K562 (cell line): ENCODE data around the gene MEI4. TPM values are rescaled to one million over a fixed set of nuclear protein-coding genes. Genes with fewer than 3 reads are reported as not detected.

ENCODE experiments used
- ATAC-seq: fragments of 200-7000 bp; cut with Tn5 transposase; 3 replicates; pipeline ENCODE4 v1.9.1; 2020; ENCODE audit warnings: moderate library complexity
- BruUV-seq: library from RNA; stranded (reverse); fragments of 400-500 nt; replicated peaks from 2 replicates; lab custom pipeline; 2021; lab: Mats Ljungman, UMichigan
- CTCF ChIA-PET: fragments of 300-600 bp; formaldehyde crosslinking; extraction: SDS; loops from one replicate; lab custom pipeline; 2021; ENCODE audit warnings: low intra/inter-chr PET ratio; lab: Yijun Ruan, JAX
- POLR2A ChIA-PET: fragments of 300-600, 350-650 bp; sonication (Branson Sonifier 250); formaldehyde crosslinking; extraction: SDS; loops from one replicate; lab custom pipeline; 2021; ENCODE audit warnings: antibody characterized with exemption, inconsistent platforms; lab: Yijun Ruan, JAX
- DNase-seq, 4 experiments: peaks; one replicate each; pipeline versions ENCODE4 v3.0.0 to v3.0.0-alpha.2; 2011 to 2018; ENCODE audit warnings: low spot score in 3 of 4, mixed read lengths in 3 of 4; ENCODE audit errors: extremely low read depth in 1 of 4
- FAIRE-seq: peaks from 2 replicates; lab custom pipeline; 2011; peaks lifted over from hg19 to GRCh38; lab: Jason Lieb, UNC
- H2AFZ ChIP-seq: 2 replicates; pipeline ENCODE4 v1.6.0; 2011; ENCODE audit warnings: low read depth, low read length, control low read depth, inconsistent platforms
- H3K27ac ChIP-seq: fragments of 200-600 bp; 3 replicates; pipeline ENCODE4 v1.8.0; 2011; ENCODE audit warnings: low read depth, mild to moderate bottlenecking, control low read depth, inconsistent platforms, low read length, moderate library complexity, mixed read lengths; ENCODE audit errors: extremely low read depth
- H3K27me3 ChIP-seq, 2 experiments: fragments of 300-600 bp in 1 of 2; 2 replicates in 1 of 2; 3 replicates in 1 of 2; pipeline versions ENCODE4 v1.6.0 to v1.8.0; 2011; ENCODE audit warnings: inconsistent platforms in 2 of 2, low read length in 2 of 2, mild to moderate bottlenecking in 1 of 2, mixed read lengths in 1 of 2, moderate library complexity in 1 of 2; ENCODE audit not compliant: control insufficient read depth in 2 of 2, insufficient read depth in 2 of 2
- H3K36me3 ChIP-seq: fragments of 300-600 bp; 3 replicates; pipeline ENCODE4 v1.8.0; 2011; ENCODE audit warnings: mild to moderate bottlenecking, low read length, inconsistent platforms; ENCODE audit not compliant: control insufficient read depth, insufficient read depth
- H3K4me1 ChIP-seq, 2 experiments: fragments of 200-600 bp in 1 of 2; replicated peaks in 1 of 2; 2 replicates in 1 of 2; 3 replicates in 1 of 2; pipeline versions ENCODE4 v1.5.1 to v1.8.0; 2011; ENCODE audit warnings: inconsistent platforms in 2 of 2, low read length in 2 of 2, mild to moderate bottlenecking in 1 of 2, mixed read lengths in 1 of 2, moderate library complexity in 1 of 2; ENCODE audit not compliant: control insufficient read depth in 2 of 2, insufficient read depth in 2 of 2
- H3K4me2 ChIP-seq: 2 replicates; pipeline ENCODE4 v1.6.1; 2011; ENCODE audit warnings: low read length, control low read depth, inconsistent platforms, mixed read lengths; ENCODE audit not compliant: insufficient read depth
- H3K4me3 ChIP-seq: fragments of 200-600 bp; sonication (generic), shearing (Covaris generic); 2 replicates; pipeline ENCODE4 v1.5.1; 2016; ENCODE audit warnings: control low read depth, inconsistent platforms
- H3K79me2 ChIP-seq: fragments of 200-600 bp; 3 replicates; pipeline ENCODE4 v1.8.0; 2011; ENCODE audit warnings: low read length, inconsistent platforms; ENCODE audit not compliant: control insufficient read depth, insufficient read depth
- H3K9ac ChIP-seq, 2 experiments: 2 replicates each; pipeline versions ENCODE4 v1.6.0 to v1.6.1; 2011; ENCODE audit warnings: low read depth in 2 of 2, low read length in 2 of 2, control low read depth in 1 of 2, inconsistent platforms in 1 of 2, mild to moderate bottlenecking in 1 of 2, mixed read lengths in 1 of 2; ENCODE audit not compliant: insufficient read depth in 1 of 2
- H3K9me1 ChIP-seq: one replicate; pipeline ENCODE4 v1.6.0; 2011; ENCODE audit warnings: inconsistent platforms, mild to moderate bottlenecking, low read length, moderate library complexity; ENCODE audit not compliant: control insufficient read depth, insufficient read depth
- H3K9me3 ChIP-seq: replicated peaks from 2 replicates; pipeline ENCODE4 v1.5.1; 2011; ENCODE audit warnings: low read depth, low read length, inconsistent platforms; ENCODE audit not compliant: control insufficient read depth, insufficient read depth
- H4K20me1 ChIP-seq: replicated peaks from 2 replicates; pipeline ENCODE4 v1.6.1; 2011; ENCODE audit warnings: low read length, inconsistent platforms, mixed read lengths; ENCODE audit not compliant: control insufficient read depth, insufficient read depth
- ETS2 ChIP-seq: IDR thresholded peaks from 2 replicates; pipeline ENCODE4 v1.6.1; 2016; ENCODE audit warnings: borderline replicate concordance, missing genetic modification characterization, mild to moderate bottlenecking, moderate library complexity, missing compliant biosample characterization; ENCODE audit not compliant: poor library complexity, severe bottlenecking
- JUNB ChIP-seq: fragments of 450-650 bp; formaldehyde crosslinking; conservative IDR thresholded peaks from 2 replicates; pipeline ENCODE4 v1.4.0; 2020; ENCODE audit warnings: mild to moderate bottlenecking
- NEUROD1 ChIP-seq: fragments of 150-350 bp; IDR thresholded peaks from 2 replicates; pipeline ENCODE4 v1.6.1; 2014; ENCODE audit warnings: borderline replicate concordance, low read length, low read depth; ENCODE audit not compliant: partially characterized antibody
- SRF ChIP-seq, 2 experiments: fragments of 250-450, 450-650 bp in 1 of 2; sonication (Bioruptor Pico) in 1 of 2; sonication (generic) in 1 of 2; formaldehyde crosslinking; IDR thresholded peaks; 2 replicates each; pipeline versions ENCODE4 v1.5.0 to v1.5.1; 2020 to 2022; ENCODE audit warnings: mild to moderate bottlenecking in 1 of 2, missing genetic modification reagents in 1 of 2
- TFE3 ChIP-seq: fragments of 450-650 bp; formaldehyde crosslinking; IDR thresholded peaks from 2 replicates; pipeline ENCODE4 v1.4.0; 2020; ENCODE audit warnings: mild to moderate bottlenecking, mixed read lengths
- WGBS: fragments of 100-300 bp; shearing (Covaris generic); methylation state at CpG from one replicate; pipeline ENCODE4 v1.1.6; 2016; ENCODE audit warnings: low coverage, mixed read lengths; ENCODE audit not compliant: insufficient coverage; ENCODE audit errors: missing lambda C conversion rate; 5-methylcytosine and 5-hydroxymethylcytosine counted together
- in situ Hi-C: fragments of 300-500 bp; cut with MboI; formaldehyde crosslinking; loops from 4 replicates; pipeline ENCODE4 v1.15.0; 2018; ENCODE audit warnings: inconsistent platforms, mixed read lengths
- intact Hi-C: fragments of 100-400 bp; cut with micrococcal nuclease; formaldehyde crosslinking; loops from 2 replicates; pipeline ENCODE4 v1.14.2; 2022
- polyA plus RNA-seq, 8 experiments: library from polyadenylated mRNA; depleted of rRNA in 4 of 8; stranded (reverse) in 5 of 8; unstranded in 3 of 8; fragments of >200 nt; fragmentation: Nextera tagmentation in 2 of 8; fragmentation: Illumina TruSeq in 1 of 8; extraction: Ambion mirVana in 2 of 8; extraction: Trizol in 1 of 8; gene quantifications; 2 replicates each; pipeline versions ENCODE4 v1.2.1 to v1.2.3, GENCODE V29; 2011 to 2014; ENCODE audit warnings: inconsistent platforms in 1 of 8, missing spikeins in 1 of 8
- total RNA-seq, 7 experiments: library from RNA; depleted of rRNA in 6 of 7; stranded (reverse); fragments of >200 nt in 6 of 7; fragmentation: Illumina TruSeq in 2 of 7; extraction: Trizol in 2 of 7; gene quantifications; 2 replicates each; pipeline versions ENCODE4 v1.2.1 to v1.2.3, GENCODE V29; 2011 to 2021; ENCODE audit warnings: low replicate concordance in 1 of 7
- TF ChIP-seq, protein P1 (sequence below): IDR thresholded peaks from 3 replicates; pipeline ENCODE4 v1.6.1; 2011; ENCODE audit warnings: borderline replicate concordance, mild to moderate bottlenecking, moderate library complexity; ENCODE audit not compliant: insufficient read length; ENCODE audit errors: extremely low read depth

The MEI4 gene
- total and polyA plus RNA-seq, 9 of the 15 experiments (the other 6 are each of a cell fraction or from before 2014, with no cell fraction given), result not detected

DNA sequence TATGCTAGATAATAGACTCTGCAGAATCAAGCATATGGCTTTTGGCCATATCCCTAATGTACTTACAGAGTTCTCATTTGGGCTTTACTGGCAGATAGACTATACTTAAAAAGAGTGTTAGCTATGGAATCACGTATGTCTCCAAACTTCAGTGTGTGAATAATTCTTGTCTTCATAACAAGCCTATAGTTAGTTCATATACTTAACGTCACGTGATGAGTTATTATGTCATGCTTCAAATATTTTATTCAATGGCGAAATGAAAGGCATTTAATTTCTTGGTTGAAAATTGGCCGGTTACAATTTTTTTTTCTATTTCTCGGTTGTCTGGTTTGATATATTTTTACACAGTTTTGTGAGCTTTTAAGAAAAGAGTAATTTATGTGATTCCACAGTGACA, 62.7 kb downstream of the MEI4 start:
- DNase-seq (no peak), ATAC-seq (no peak), FAIRE-seq (no peak)
- H3K27me3 ChIP-seq, result no peaks in the 10 kb centered on the region
- no peak overlapping the region for H3K4me2 ChIP-seq
- H3K9ac ChIP-seq, result no peak overlapping the region
- H4K20me1 ChIP-seq, result no peaks in the 10 kb centered on the region
- intact Hi-C loops (no loop called here), in situ Hi-C loops (no loop called here)
- H3K9me1 ChIP-seq, result no peaks in the 10 kb centered on the region
- 2% methylated on average over 6 of the region's 6 CpGs for WGBS
- H3K79me2 ChIP-seq, result no peaks in the 10 kb centered on the region
- peak; percentile 88 for TF ChIP-seq TFE3 (CRISPR knock-in tag)
- TF ChIP-seq, protein P1, sequence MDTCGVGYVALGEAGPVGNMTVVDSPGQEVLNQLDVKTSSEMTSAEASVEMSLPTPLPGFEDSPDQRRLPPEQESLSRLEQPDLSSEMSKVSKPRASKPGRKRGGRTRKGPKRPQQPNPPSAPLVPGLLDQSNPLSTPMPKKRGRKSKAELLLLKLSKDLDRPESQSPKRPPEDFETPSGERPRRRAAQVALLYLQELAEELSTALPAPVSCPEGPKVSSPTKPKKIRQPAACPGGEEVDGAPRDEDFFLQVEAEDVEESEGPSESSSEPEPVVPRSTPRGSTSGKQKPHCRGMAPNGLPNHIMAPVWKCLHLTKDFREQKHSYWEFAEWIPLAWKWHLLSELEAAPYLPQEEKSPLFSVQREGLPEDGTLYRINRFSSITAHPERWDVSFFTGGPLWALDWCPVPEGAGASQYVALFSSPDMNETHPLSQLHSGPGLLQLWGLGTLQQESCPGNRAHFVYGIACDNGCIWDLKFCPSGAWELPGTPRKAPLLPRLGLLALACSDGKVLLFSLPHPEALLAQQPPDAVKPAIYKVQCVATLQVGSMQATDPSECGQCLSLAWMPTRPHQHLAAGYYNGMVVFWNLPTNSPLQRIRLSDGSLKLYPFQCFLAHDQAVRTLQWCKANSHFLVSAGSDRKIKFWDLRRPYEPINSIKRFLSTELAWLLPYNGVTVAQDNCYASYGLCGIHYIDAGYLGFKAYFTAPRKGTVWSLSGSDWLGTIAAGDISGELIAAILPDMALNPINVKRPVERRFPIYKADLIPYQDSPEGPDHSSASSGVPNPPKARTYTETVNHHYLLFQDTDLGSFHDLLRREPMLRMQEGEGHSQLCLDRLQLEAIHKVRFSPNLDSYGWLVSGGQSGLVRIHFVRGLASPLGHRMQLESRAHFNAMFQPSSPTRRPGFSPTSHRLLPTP, result no peak
- no peak for TF ChIP-seq ETS2 (tag)
- TF ChIP-seq JUNB (CRISPR knock-in tag), result no peak
- TF ChIP-seq NEUROD1, result no peak
- no peak for TF ChIP-seq SRF (CRISPR knock-in tag; IDR thresholded peaks at IDR 0.05)
- TF ChIP-seq, all 486 proteins: peak for 1
- POLR2A ChIA-PET, result no interaction called here
- Histone ChIP-seq H3K36me3 (no peaks in the 10 kb centered on the region), H3K9me3 (no peaks in the 10 kb centered on the region), H3K4me3 (no peak overlapping the region), H3K4me1 (no peaks in the 10 kb centered on the region), H3K27ac (no peak overlapping the region), H2AFZ (no peak overlapping the region)
- CTCF ChIA-PET, result no interaction called here
- BruUV-seq, result no TSS peak
